Endothelial cell (in vitro differentiated cells): Measurements from ENCODE around the gene HAPLN2. TPM values are rescaled to one million over a fixed set of nuclear protein-coding genes. Genes with fewer than 3 reads are reported as not detected.
A peak's percentile ranks its signal among the peaks of the same experiment; 100 is the strongest.
"Not testable (repeated sequence)": the region's sequence is repeated elsewhere in the genome, so short reads cannot be mapped to it uniquely, and the experiment has no call there.

Experiments used
- DNase-seq: peaks from one replicate; pipeline ENCODE4 v3.0.0; 2021; ENCODE audit warnings: low spot score
- H3K27ac Mint-ChIP-seq: one replicate; pipeline ENCODE4 v1.8.0; 2021; ENCODE audit warnings: mixed read lengths, inconsistent platforms; ENCODE audit not compliant: unreplicated experiment
- H3K27me3 Mint-ChIP-seq: one replicate; pipeline ENCODE4 v1.8.0; 2021; ENCODE audit warnings: mild to moderate bottlenecking, moderate library complexity, mixed read lengths, inconsistent platforms; ENCODE audit not compliant: unreplicated experiment
- H3K36me3 Mint-ChIP-seq: one replicate; pipeline ENCODE4 v1.8.0; 2021; ENCODE audit warnings: mild to moderate bottlenecking, low read depth, mixed read lengths, inconsistent platforms; ENCODE audit not compliant: unreplicated experiment
- H3K4me1 Mint-ChIP-seq: one replicate; pipeline ENCODE4 v1.8.0; 2021; ENCODE audit warnings: mild to moderate bottlenecking, mixed read lengths, inconsistent platforms; ENCODE audit not compliant: unreplicated experiment
- H3K4me3 Mint-ChIP-seq: one replicate; pipeline ENCODE4 v1.8.0; 2021; ENCODE audit warnings: mild to moderate bottlenecking, mixed read lengths, inconsistent platforms; ENCODE audit not compliant: unreplicated experiment
- H3K9me3 Mint-ChIP-seq: one replicate; pipeline ENCODE4 v1.8.0; 2021; ENCODE audit warnings: mixed read lengths, inconsistent platforms; ENCODE audit not compliant: unreplicated experiment
- total RNA-seq: library from RNA; stranded (reverse); fragmentation: NEBNext Ultra II Directional; extraction: Animal tissue kit (Norgen Biotek cat#: 25700); gene quantifications from one replicate; pipeline ENCODE4 v1.2.1, GENCODE V29; 2021; ENCODE audit not compliant: unreplicated experiment
- TF ChIP-seq, protein P1 (sequence below): fragments of 200-600 bp; sonication (generic); IDR thresholded peaks from one replicate; pipeline ENCODE4 v1.5.0; 2021; ENCODE audit warnings: antibody characterized with exemption; ENCODE audit not compliant: unreplicated experiment

HAPLN2 gene
- total RNA-seq, 1 donor from 2014 or later, result 1.3 TPM

- TF ChIP-seq, protein P1, sequence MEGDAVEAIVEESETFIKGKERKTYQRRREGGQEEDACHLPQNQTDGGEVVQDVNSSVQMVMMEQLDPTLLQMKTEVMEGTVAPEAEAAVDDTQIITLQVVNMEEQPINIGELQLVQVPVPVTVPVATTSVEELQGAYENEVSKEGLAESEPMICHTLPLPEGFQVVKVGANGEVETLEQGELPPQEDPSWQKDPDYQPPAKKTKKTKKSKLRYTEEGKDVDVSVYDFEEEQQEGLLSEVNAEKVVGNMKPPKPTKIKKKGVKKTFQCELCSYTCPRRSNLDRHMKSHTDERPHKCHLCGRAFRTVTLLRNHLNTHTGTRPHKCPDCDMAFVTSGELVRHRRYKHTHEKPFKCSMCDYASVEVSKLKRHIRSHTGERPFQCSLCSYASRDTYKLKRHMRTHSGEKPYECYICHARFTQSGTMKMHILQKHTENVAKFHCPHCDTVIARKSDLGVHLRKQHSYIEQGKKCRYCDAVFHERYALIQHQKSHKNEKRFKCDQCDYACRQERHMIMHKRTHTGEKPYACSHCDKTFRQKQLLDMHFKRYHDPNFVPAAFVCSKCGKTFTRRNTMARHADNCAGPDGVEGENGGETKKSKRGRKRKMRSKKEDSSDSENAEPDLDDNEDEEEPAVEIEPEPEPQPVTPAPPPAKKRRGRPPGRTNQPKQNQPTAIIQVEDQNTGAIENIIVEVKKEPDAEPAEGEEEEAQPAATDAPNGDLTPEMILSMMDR, result peak; percentile 21
- H3K4me3 Mint-ChIP-seq, result no peak overlapping the region
- no peak for DNase-seq
- peak overlapping the region; percentile 30 for H3K27ac Mint-ChIP-seq
- peaks cover 20% of the 10 kb centered on the region for H3K4me1 Mint-ChIP-seq
- H3K36me3 Mint-ChIP-seq, result no peaks in the 10 kb centered on the region
- H3K27me3 Mint-ChIP-seq, result peaks cover 3% of the 10 kb centered on the region
- H3K9me3 Mint-ChIP-seq, result no peaks in the 10 kb centered on the region
Observed at GRCh38 chr1:156602557-156602993, 16.6 kb upstream of the HAPLN2 start.

DNA sequence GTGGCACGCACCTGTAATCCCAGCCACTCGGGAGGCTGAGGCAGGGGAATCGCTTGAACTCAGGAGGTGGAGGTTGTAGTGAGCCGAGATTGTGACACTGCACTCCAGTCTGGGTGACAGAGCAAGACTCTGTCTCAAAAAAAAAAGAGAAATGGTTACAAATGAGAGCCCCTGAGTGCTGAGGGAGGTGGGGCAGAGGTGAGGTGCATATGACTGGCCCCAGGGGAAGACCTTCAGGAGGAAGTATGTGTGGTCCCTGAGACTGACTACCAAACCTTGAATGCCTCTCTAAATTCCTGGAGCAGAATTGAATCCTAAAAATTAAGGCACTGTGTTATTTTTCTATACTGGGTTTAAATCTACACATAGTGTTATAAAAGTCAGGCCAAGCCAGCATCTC is 11.9 kb upstream of the HAPLN2 start:
- H3K36me3 Mint-ChIP-seq, DNase-seq, H3K4me1 Mint-ChIP-seq, H3K27me3 Mint-ChIP-seq, H3K27ac Mint-ChIP-seq, H3K9me3 Mint-ChIP-seq, H3K4me3 Mint-ChIP-seq: not testable (repeated sequence)

GRCh38 chr1:156608036-156608674 is 11.1 kb upstream of the HAPLN2 start:
- Mint-ChIP-seq H3K36me3 (no peaks in the 10 kb centered on the region), H3K27me3 (no peaks in the 10 kb centered on the region), H3K4me3 (no peak overlapping the region), H3K4me1 (peaks cover 9% of the 10 kb centered on the region), H3K27ac (no peak overlapping the region), H3K9me3 (no peaks in the 10 kb centered on the region)
- DNase-seq, result peak; percentile 66
- TF ChIP-seq, protein P1, result no peak

- TF ChIP-seq, protein P1, result peak; percentile 73
- Mint-ChIP-seq H3K27ac (no peak overlapping the region), H3K9me3 (no peaks in the 10 kb centered on the region), H3K4me1 (peaks cover 9% of the 10 kb centered on the region), H3K4me3 (no peak overlapping the region), H3K27me3 (no peaks in the 10 kb centered on the region), H3K36me3 (no peaks in the 10 kb centered on the region)
- peak; percentile 58 for DNase-seq
Observed at GRCh38 chr1:156608981-156609380, 10.2 kb upstream of the HAPLN2 start.

DNA sequence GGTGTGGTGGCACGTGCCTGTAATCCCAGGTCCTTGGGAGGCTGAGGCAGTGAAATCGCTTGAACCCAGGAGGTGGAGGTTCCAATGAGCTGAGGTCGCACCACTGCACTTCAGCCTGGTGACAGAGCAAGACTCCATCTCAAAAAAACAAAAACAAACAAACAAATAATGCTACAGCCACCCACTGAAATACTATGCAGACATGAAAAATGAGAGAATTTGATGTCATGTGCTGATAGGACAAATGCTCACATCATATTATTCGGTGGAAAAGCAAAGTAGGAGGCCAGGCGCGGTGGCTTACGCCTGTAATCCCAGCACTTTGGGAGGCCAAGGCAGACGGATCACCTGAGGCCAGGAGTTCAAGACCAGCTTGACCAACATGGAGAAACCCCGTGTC is 9.1 kb upstream of the HAPLN2 start:
- H3K27ac Mint-ChIP-seq, H3K36me3 Mint-ChIP-seq, H3K9me3 Mint-ChIP-seq, DNase-seq, H3K4me3 Mint-ChIP-seq, H3K4me1 Mint-ChIP-seq, H3K27me3 Mint-ChIP-seq: not testable (repeated sequence)

- peaks cover 17% of the 10 kb centered on the region for H3K4me1 Mint-ChIP-seq
- no peak overlapping the region for H3K4me3 Mint-ChIP-seq
- DNase-seq, result no peak
- H3K9me3 Mint-ChIP-seq, result no peaks in the 10 kb centered on the region
- no peaks in the 10 kb centered on the region for H3K36me3 Mint-ChIP-seq
- TF ChIP-seq, protein P1, result no peak
- H3K27ac Mint-ChIP-seq, result no peak overlapping the region
- H3K27me3 Mint-ChIP-seq, result peaks cover 3% of the 10 kb centered on the region
Observed at GRCh38 chr1:156612666-156613065, 6.5 kb upstream of the HAPLN2 start.
